PC-3 (cell line): ENCODE data around the gene PAEP. TPM values are rescaled to one million over a fixed set of nuclear protein-coding genes. Genes with fewer than 3 reads are reported as not detected.

Experiments
- ATAC-seq: fragments of 200-7000 bp; cut with Tn5 transposase; 2 replicates; pipeline ENCODE4 v1.9.1; 2020; ENCODE audit warnings: mild to moderate bottlenecking, moderate library complexity
- BruUV-seq: library from RNA; stranded (reverse); fragments of 400-500 nt; replicated peaks from 2 replicates; lab custom pipeline; 2021; lab: Mats Ljungman, UMichigan
- CTCF ChIA-PET: fragments of 300-600 bp; sonication (Branson Sonifier 250); formaldehyde crosslinking; loops from one replicate; lab custom pipeline; 2022; ENCODE audit warnings: antibody characterized with exemption; lab: Charles Lee
- POLR2A ChIA-PET: fragments of 300-600 bp; sonication (Branson Sonifier 250); formaldehyde crosslinking; loops from one replicate; lab custom pipeline; 2022; ENCODE audit warnings: antibody characterized with exemption; ENCODE audit not compliant: unreplicated experiment; lab: Charles Lee
- DNase-seq: peaks from one replicate; pipeline ENCODE4 v3.0.0-alpha.2; 2015
- H2AFZ ChIP-seq: fragments of 300-600 bp; sonication (generic); 2 replicates; pipeline ENCODE4 v1.6.0; 2016; ENCODE audit warnings: antibody characterized with exemption, low read length
- H3F3A ChIP-seq: fragments of 300-600 bp; sonication (generic); one replicate; pipeline ENCODE4 v1.6.0; 2017; ENCODE audit warnings: antibody characterized with exemption, low read length, control low read depth, mild to moderate bottlenecking; ENCODE audit not compliant: unreplicated experiment
- H3K27ac ChIP-seq: fragments of 300-600 bp; sonication (generic); 2 replicates; pipeline ENCODE4 v1.5.1; 2016; ENCODE audit warnings: mild to moderate bottlenecking, low read length
- H3K27me3 ChIP-seq: fragments of 300-600 bp; sonication (generic); 2 replicates; pipeline ENCODE4 v1.6.1; 2016; ENCODE audit warnings: low read length, mixed read lengths
- H3K36me3 ChIP-seq: fragments of 300-600 bp; sonication (generic); 2 replicates; pipeline ENCODE4 v1.6.1; 2016; ENCODE audit warnings: low read depth, mixed run types, low read length, mixed read lengths
- H3K4me1 ChIP-seq: fragments of 300-600 bp; sonication (generic); 2 replicates; pipeline ENCODE4 v1.5.1; 2016; ENCODE audit warnings: low read length; ENCODE audit not compliant: insufficient read depth
- H3K4me2 ChIP-seq: fragments of 300-600 bp; sonication (generic); 2 replicates; pipeline ENCODE4 v1.6.0; 2016; ENCODE audit warnings: low read length
- H3K4me3 ChIP-seq: fragments of 300-600 bp; sonication (generic); 2 replicates; pipeline ENCODE4 v1.5.1; 2016; ENCODE audit warnings: mild to moderate bottlenecking, low read length, mixed read lengths
- H3K79me2 ChIP-seq: fragments of 300-600 bp; sonication (generic); 2 replicates; pipeline ENCODE4 v1.6.1; 2017; ENCODE audit warnings: low read length, mixed read lengths
- H3K9ac ChIP-seq: fragments of 300-600 bp; sonication (generic); 2 replicates; pipeline ENCODE4 v1.6.0; 2016; ENCODE audit warnings: mild to moderate bottlenecking, low read length
- H3K9me2 ChIP-seq: fragments of 300-600 bp; sonication (generic); replicated peaks from 2 replicates; pipeline ENCODE4 v1.6.1; 2016; ENCODE audit warnings: mixed run types, low read length, mixed read lengths
- H3K9me3 ChIP-seq: fragments of 300-600 bp; sonication (generic); 2 replicates; pipeline ENCODE4 v1.6.1; 2016; ENCODE audit warnings: low read length, mixed read lengths
- H4K20me1 ChIP-seq: fragments of 300-600 bp; sonication (generic); 2 replicates; pipeline ENCODE4 v1.6.1; 2016; ENCODE audit warnings: low read length, mixed read lengths
- EZH2 ChIP-seq: fragments of 300-600 bp; sonication (generic); IDR thresholded peaks from one replicate; pipeline ENCODE4 v1.6.1; 2017; ENCODE audit warnings: antibody characterized with exemption, mild to moderate bottlenecking, low read length; ENCODE audit not compliant: unreplicated experiment
- EZH2phosphoT487 ChIP-seq: fragments of 300-600 bp; sonication (generic); IDR thresholded peaks from 2 replicates; pipeline ENCODE4 v1.6.1; 2018; ENCODE audit warnings: mild to moderate bottlenecking, antibody characterized with exemption, low read length, borderline replicate concordance
- intact Hi-C: fragments of 100-400 bp; cut with micrococcal nuclease; formaldehyde crosslinking; loops from 2 replicates; pipeline ENCODE4 v1.9.0; 2023
- total RNA-seq: library from RNA; depleted of rRNA; stranded (reverse); fragments of >200 nt; gene quantifications from 2 replicates; pipeline ENCODE4 v1.2.3, GENCODE V29; 2014
- TF ChIP-seq, protein P1 (sequence below): fragments of 300-600 bp; sonication (generic); conservative IDR thresholded peaks from 2 replicates; pipeline ENCODE4 v1.5.1; 2017; ENCODE audit warnings: antibody characterized with exemption, low read depth, mild to moderate bottlenecking, low read length

PAEP gene
- total RNA-seq, 1 experiment from 2014 or later = not detected

DNA sequence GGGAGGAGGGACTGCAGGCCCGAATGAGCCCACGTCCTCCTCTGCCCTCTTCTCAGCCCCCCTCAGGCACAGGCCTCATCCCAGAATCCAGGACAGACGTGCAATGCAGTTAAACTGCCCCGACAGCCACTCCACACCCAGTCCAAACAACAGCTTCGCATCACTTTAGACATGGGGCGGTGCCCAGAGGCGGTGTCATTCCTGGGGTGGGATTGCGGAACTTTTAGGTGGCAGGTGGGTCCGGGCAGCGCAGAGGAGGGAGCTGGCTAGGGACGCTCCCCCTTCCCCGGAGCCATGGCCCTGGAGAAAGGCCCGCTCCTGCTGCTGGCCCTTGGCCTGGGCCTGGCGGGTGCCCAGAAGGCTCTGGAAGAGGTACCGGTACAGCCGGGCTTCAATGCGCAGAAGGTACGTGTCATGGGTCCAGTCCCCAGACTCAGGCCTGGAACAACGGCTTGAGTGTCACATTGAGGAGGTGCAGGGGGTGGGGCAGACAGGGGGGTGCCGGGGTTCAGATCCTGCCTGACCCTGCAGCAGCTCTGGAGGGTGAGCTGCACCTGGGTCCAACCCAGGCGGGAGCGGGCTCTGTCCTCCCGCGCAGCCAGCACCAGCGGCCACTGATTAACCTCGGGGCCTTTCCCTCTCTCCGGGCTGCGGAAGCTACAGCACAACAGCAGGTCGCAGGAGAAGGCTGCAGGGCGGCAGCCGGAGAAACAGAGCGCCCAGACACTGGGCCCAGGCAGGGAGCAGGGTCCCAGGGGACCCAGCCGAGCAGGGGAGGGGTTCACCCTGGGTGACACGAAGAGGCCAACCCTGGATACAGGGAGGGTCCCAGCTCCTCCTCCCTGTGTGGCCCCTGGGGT, 52.6 kb downstream of the PAEP start:
- H3K27me3 ChIP-seq = peaks cover 5% of the 10 kb centered on the region
- no peak overlapping the region for H3K4me2 ChIP-seq
- H4K20me1 ChIP-seq = no peaks in the 10 kb centered on the region
- no peaks in the 10 kb centered on the region for H3K9me3 ChIP-seq
- intact Hi-C loops = no loop called here
- no peaks in the 10 kb centered on the region for H3F3A ChIP-seq
- no peak overlapping the region for H3K9ac ChIP-seq
- H3K4me1 ChIP-seq = no peaks in the 10 kb centered on the region
- ChIA-PET POLR2A (interaction anchor here (0.7 kb wide), 1 partner anchor 512 kb away, joined by 6 read pairs; no protein-coding TSS in a partner anchor), CTCF (no interaction called here)
- no peak overlapping the region for H3K4me3 ChIP-seq
- no TSS peak for BruUV-seq
- H3K9me2 ChIP-seq = no peaks in the 10 kb centered on the region
- ATAC-seq (peak; percentile 34), DNase-seq (no peak)
- H3K27ac ChIP-seq = no peak overlapping the region
- no peaks in the 10 kb centered on the region for H3K36me3 ChIP-seq
- H2AFZ ChIP-seq = no peak overlapping the region
- H3K79me2 ChIP-seq = no peaks in the 10 kb centered on the region
- no peak for TF ChIP-seq EZH2phosphoT487
- TF ChIP-seq, protein P1, sequence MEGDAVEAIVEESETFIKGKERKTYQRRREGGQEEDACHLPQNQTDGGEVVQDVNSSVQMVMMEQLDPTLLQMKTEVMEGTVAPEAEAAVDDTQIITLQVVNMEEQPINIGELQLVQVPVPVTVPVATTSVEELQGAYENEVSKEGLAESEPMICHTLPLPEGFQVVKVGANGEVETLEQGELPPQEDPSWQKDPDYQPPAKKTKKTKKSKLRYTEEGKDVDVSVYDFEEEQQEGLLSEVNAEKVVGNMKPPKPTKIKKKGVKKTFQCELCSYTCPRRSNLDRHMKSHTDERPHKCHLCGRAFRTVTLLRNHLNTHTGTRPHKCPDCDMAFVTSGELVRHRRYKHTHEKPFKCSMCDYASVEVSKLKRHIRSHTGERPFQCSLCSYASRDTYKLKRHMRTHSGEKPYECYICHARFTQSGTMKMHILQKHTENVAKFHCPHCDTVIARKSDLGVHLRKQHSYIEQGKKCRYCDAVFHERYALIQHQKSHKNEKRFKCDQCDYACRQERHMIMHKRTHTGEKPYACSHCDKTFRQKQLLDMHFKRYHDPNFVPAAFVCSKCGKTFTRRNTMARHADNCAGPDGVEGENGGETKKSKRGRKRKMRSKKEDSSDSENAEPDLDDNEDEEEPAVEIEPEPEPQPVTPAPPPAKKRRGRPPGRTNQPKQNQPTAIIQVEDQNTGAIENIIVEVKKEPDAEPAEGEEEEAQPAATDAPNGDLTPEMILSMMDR = no peak
- no peak for TF ChIP-seq EZH2

DNA sequence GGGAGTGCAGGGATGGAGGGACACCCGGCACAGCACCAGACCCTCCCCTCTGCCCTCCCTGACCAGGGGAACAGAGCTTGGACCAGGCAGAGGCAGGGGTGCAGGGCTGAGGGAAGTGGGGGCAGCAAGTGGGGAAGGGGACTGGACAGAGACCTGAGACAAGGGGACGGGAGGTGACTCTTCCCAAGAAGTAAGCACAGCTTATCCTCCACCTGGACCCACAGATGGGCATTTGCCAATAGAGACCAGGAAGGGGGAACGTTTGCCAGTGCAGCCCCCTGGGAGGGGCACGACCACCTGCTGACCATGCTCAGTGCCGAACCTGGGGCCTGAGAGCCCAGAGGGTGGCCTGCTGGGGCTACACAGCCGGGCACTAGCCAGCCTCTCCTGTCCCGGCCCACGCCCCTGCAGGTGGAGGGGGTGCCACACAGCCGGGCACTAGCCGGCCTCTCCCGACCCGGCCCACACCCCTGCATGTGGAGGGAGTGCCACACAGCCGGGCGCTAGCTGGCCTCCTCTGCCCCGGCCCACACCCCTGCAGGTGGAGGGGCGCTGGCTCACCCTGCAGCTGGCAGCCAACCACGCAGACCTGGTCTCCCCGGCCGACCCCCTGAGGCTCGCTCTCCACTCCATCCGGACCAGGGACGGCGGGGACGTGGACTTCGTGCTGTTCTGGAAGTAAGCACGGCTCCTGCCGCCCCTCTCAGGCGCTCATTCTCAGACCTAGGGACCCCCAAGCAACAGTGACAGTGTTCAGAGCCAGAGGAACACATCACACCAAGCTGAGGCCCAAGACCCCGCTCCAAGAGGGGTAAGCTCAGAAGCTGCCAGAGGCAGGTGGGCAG, 53.5 kb downstream of the PAEP start:
- no peaks in the 10 kb centered on the region for H3K9me2 ChIP-seq
- H3F3A ChIP-seq = no peaks in the 10 kb centered on the region
- no peak overlapping the region for H3K4me3 ChIP-seq
- no peaks in the 10 kb centered on the region for H4K20me1 ChIP-seq
- H3K27ac ChIP-seq = no peak overlapping the region
- H3K9me3 ChIP-seq = no peaks in the 10 kb centered on the region
- H3K27me3 ChIP-seq = peaks cover 5% of the 10 kb centered on the region
- no peak overlapping the region for H2AFZ ChIP-seq
- H3K36me3 ChIP-seq = no peaks in the 10 kb centered on the region
- intact Hi-C loops = no loop called here
- H3K9ac ChIP-seq = no peak overlapping the region
- CTCF ChIA-PET = no interaction called here
- no TSS peak for BruUV-seq
- TF ChIP-seq, protein P1 = no peak
- no peak for TF ChIP-seq EZH2phosphoT487
- TF ChIP-seq EZH2 = no peak
- POLR2A ChIA-PET = no interaction called here
- H3K4me2 ChIP-seq = no peak overlapping the region
- DNase-seq = no peak
- no peaks in the 10 kb centered on the region for H3K4me1 ChIP-seq
- ATAC-seq = no peak
- no peaks in the 10 kb centered on the region for H3K79me2 ChIP-seq
